IPS-11a (cell line): ENCODE results near the gene SDHAF2.
A peak's percentile ranks its signal among the peaks of the same experiment; 100 is the strongest.
"Not testable (repeated sequence)": the region's sequence is repeated elsewhere in the genome, so short reads cannot be mapped to it uniquely, and the experiment has no call there.

Source experiments
- H3K4me3 ChIP-seq: one replicate; pipeline ENCODE4 v1.5.1; 2013; ENCODE audit warnings: low read depth, low read length, control low read depth

SDHAF2 gene

DNA sequence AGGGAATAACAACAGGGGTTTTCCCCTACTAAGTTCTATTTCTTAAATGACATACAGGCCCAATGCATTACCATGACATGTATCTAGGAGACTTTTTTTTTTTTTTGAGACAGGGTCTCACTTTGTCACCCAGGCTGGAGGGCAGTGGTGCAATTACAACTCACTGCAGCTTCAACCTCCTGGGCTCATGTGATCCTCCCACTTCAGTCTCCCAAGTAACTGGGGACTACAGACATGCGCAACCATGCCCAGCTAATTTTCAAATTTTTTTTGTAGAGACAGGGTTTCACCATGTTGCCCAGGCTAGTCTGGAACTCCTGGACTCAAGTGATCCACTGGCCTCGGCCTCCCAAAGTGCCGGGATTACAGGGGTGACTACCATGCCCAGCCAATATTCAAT is 7.7 kb upstream of the SDHAF2 start:
- no peak overlapping the region for H3K4me3 ChIP-seq

DNA sequence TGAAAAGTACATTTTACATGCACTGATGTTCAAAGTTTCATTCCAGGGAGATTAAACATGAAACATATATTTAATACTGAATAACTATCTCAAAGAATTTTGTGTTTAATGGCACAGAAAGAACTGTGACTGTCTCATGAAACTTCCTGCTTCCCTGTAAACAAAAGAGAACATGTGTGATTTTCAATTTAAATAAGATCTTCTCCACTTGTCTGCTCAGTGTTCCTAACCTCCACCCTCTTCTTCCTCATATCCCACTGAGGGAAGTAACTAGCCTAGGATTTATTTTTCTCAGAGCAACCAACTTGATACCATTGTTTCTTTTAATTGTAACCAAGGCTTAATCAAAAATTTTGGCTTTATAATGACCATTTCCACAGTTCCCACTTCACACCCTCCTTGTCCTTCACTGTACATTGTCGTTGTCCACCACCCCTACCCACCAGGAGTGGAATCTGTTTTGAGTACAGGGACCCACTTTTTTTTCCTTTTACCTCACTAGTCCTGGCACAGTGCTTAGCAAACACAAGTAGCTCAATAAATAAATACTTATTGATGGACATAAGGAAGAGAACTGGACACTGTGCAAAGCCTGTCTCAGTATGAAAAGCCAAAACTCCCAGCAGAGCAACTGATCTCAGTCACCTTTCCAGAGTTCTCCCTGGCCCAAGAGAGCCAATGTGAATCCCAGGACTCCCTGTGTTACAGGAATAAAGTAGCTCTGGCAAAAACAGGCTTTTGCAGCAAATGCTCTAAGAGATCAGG is 4.4 kb upstream of the SDHAF2 start:
- no peak overlapping the region for H3K4me3 ChIP-seq

DNA sequence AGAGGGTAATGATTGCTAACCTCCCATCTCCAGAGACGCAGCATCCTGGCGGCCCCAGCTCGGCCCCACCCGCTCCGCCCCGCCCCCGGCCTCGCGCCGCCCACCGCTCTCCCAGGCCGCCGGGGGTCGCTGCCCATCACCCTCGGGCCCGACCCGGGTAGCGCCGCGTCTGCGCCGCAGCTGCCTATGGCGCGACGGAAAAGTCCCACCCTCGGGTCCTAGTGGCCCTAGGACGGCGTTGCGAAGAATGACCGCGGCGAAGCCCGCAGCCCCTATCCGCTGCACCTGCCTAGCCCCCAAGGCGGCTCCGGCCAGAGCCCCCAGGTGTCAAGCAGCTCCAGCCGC is 606 bp upstream of the SDHAF2 start:
- H3K4me3 ChIP-seq: peak overlapping the region; percentile 100

DNA sequence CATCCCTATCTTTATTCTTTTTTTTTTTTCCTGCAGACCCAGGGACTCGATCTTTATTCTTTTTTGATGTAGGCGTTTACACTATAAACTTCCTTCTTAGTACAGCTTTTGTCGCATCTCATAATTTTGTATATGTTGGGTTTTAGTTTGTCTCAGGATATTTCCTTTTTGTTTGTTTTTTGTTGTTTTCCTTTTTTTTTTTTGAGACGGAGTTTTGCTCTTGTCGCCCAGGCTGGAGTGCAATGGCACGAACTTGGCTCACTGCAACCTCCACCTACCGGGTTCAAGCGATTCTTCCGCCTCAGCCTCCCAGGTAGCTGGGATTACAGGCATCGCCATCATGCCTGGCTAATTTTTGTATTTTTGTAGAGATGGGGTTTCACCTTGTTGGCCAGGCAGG is 915 bp downstream of the SDHAF2 start:
- peak overlapping the region; percentile 100 for H3K4me3 ChIP-seq

DNA sequence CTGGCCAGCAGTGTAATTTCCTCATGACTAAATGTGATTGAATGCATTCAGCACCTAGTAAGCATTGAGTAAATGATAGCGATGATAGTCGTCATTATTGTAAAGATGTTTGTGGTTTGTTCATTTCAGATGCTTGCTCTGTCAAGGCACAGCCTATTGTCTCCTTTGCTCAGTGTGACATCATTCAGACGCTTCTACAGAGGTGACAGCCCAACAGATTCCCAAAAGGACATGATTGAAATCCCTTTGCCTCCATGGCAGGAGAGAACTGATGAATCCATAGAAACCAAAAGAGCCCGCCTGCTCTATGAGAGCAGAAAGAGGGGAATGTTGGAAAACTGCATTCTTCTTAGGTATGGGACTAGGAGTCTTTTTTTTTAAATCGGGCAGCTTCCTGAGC is 7.6 kb downstream of the SDHAF2 start:
- no peak overlapping the region for H3K4me3 ChIP-seq

DNA sequence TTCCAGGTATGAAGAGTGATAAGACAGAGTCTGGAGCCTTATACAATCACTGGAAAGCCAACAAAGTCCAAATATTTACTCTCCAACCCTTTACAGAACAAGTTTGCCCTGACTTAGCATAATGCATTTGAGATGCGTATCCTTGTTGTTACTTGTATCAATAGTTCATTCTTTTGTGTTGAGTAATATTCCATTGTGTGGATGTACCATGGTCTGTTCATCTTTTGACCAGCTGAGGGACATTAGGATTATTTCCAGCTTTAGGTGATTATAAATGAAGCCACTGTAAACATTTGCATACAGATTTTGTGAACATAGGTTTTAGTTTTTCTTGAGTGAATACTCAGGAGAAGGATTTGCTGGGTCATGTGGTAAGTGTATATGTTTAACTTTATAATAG is 9.7 kb downstream of the SDHAF2 start:
- H3K4me3 ChIP-seq: no peak overlapping the region

DNA sequence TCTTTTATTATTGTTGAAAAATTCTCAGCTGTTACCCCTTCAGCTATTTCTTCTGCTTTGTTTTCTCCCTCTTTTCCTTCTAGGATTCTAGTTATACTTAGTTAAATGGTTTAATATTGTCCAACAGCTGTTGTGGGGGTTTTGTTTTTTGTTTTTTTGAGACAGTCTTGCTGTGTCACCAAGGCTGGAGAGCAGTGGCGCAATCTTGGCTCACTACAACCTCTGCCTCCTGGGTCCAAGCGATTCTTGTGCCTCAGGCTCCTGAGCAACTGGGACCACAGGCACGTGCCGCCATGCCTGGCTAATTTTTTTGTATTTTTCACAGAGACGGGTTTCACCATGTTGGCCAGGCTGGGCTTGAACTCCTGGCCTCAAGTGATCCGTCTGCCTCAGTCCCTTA is 12.7 kb downstream of the SDHAF2 start:
- H3K4me3 ChIP-seq: no peak overlapping the region

DNA sequence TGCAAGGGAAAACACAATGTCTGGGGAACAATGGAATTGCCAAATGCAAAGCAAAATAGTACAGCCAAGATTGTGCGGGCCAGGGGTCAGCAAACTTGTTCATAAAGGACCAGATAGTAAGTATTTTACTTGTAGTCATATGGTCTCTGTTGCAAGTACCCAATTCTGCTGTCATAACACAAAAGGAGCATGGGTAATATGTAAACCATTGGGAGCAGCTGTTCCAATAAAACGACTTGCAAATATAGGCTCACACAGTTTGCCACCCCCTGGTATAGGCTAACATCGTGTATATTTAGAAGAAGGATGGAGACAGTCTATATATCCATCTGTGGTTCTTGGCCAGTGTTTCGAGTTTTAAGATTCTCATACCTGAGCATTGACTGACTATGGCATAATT is 15.6 kb downstream of the SDHAF2 start:
- H3K4me3 ChIP-seq: no peak overlapping the region

DNA sequence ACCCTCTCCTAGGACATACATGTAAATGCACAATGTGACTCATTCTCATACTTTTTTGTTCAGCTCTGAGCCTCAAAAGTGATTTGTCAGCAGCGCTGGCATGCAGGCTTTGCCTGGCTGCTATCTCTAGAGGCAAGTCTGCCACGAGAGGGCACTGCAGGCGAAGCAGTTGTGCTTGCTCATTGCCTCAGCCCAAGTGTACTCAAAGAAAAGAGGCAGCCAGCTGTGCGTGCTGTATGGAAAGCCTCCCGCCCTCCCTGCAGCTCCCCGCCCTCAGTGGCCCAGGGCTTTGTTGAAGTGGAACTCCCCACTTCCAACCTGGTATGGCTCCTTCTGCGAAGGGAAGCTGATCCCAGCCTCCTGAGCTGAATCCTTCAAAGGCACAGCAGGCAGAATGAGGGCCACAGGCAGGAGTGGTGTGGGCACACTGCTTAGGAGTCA is 16.3 kb downstream of the SDHAF2 start:
- no peak overlapping the region for H3K4me3 ChIP-seq

DNA sequence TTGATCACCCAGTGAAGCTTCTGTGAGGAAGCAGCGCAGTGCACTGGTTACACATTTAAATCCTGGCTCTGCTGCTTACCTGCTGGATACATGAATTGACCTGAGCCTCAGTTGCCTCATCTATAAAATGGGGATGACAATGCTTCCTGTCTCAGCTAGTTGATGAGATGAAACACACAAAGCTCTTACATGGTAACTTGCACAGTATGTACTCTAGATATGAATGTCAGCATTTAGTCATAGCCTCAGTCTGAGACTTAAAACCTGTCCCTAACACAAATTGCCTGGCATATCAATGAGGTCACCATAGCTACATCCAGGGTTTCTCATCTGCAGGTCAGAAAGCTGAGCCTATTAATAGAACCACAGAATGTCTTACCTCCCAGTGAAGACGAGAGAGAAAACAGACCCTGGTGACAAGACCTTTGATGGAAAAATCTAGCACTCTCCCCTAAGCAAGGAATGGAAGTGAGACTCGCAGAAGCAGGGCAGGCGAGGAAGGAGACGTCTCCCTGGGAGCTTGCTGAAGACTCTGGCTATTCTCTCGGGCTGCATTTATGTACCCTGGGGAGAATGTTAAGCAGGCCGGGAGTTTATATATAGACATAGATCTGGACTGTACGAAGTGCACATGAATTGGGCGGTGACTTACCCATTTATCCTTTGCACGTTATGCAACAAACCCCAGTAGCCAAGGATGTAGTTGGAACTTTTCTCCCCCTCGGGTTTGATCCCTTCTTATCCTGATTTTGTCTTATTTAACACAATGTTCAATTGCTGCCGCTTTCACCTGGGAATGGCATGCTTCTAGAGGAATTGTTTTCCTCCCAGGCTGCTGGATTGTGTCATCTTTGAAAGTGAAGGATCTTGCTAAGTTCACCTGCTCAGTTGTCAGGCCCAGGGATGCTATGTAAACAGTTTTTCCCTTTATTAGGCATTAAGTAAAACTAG is 18.0 kb downstream of the SDHAF2 start:
- H3K4me3 ChIP-seq: no peak overlapping the region

DNA sequence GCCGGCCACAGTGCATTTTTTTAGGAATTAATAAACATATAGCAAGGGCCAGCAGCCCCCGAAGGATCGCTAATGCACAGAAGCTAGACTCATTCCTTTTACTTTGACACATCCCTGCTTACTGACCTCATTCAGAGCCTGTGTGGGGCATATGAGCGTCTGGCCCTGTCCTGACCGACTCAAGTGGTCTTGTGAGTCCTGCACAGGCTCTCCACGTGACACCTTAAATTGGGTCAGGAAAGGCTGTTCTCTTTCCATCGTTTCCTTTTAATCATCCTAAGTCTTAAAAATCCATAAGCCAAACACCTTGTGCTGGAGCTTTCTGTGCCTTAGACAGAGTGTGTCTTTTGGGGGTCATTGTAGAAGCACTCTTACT is 18.6 kb downstream of the SDHAF2 start:
- H3K4me3 ChIP-seq: no peak overlapping the region

DNA sequence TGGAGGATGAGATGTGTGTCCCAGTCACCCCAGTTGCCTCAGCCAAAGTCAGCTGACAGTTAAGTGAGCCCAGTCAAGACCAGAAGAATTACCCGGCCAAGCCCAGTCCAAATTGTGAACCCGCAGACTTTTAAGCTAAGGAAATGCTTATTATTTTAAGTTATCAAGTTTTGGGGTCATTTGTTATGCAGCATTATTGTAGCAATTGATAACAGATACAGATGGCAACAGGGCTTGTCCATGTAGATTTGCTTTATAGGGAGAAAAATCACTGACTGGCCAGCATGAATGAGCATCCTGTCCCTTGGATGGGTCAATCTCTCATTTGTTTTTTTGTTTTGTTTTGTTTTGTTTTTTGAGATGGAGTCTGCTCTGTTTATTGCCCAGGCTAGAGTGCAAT is 22.9 kb downstream of the SDHAF2 start:
- H3K4me3 ChIP-seq: no peak overlapping the region

DNA sequence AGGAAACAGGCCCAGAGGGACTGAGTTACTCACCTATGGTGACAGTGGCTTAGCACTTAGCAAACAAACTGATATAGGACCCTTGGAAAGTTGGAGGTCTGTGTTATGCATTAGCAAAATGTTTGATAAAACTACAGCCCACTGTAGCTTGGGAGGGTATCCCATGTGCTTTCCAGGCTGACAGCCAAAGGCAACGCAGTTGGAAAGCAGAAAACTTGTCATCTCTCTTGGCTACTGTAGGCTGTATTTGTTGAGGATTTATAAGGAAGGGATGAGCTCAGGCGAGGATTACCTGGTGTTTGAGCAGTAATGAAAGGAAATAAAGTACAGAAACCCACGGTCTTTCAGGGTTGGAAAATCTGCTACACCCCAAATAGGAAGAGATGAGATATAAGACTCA is 23.8 kb downstream of the SDHAF2 start:
- no peak overlapping the region for H3K4me3 ChIP-seq

DNA sequence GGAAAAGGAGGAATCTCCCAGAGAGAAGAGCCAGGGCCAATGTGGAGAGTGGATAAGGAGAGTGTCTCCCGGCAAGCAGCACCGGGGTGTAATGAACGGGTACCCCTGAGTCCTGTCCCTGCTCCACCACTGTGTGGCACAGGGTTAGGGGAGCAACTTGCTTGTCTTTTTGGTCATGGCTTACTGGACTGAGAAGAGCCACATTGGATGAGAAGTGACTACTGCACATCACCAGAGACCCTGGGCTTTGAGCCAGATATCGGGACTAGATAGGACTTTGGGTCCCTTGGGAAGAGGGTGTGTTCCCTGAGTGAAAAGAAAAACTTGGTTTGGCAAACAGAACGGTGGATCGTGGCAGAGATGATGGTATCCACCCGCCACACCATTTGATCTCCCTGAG is 24.6 kb downstream of the SDHAF2 start:
- no peak overlapping the region for H3K4me3 ChIP-seq

DNA sequence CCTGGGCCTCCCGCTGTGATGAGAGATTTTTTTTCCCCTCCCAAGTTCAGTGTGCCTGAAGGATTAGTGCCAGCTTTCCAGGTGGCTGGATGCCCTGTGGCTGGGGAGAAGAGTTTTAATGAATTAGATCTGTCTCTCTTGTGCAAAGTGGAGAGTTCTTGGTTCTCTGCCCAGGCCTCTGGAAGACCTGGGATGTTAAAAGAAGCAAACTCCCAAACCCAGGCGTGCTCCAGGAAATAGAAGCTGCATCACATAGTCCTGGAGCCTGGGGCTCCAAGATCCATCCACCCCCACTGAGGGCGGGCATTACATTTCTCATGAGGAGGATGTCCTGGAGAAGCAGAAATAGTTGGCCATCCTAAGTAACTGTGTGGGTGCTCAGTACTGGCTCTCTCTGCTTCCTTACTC is 30.6 kb downstream of the SDHAF2 start:
- no peak overlapping the region for H3K4me3 ChIP-seq

DNA sequence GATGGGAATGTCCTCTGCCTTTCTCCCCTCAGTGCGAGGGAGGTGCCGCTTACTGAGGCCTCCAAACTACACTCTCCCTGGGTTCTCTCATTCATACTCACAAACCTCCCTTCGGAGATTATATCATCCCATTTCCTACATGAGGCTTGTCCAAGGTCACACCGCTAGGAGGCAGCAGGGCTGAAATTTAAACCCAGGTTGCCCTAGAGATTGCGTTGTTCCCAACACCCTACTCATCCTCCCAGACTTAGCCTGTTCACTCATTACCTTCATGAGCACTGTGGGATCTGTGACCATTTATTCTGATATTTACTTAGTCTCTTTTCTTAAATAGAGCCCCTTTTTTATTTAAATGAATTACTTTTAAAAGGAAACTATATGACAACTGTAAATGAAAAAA is 31.1 kb downstream of the SDHAF2 start:
- H3K4me3 ChIP-seq: no peak overlapping the region

DNA sequence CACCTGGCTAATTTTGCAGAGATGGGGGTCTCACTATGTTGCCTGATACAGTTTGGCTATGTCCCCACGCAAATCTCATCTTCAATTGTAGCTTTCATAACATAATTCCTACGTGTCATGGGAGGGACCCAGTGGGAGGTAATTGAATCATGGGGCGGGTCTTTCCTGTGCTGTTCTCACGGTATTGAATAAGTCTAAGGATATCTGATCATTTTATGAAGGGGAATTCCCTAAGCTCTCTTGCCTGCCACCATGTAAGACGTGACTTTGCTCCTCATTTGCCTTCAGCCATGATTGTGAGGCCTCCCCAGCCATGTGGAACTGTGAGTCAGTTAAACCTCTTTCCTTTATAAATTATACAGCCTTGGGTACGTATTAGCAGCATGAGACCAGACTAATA is 37.7 kb downstream of the SDHAF2 start:
- H3K4me3 ChIP-seq: not testable (repeated sequence)

DNA sequence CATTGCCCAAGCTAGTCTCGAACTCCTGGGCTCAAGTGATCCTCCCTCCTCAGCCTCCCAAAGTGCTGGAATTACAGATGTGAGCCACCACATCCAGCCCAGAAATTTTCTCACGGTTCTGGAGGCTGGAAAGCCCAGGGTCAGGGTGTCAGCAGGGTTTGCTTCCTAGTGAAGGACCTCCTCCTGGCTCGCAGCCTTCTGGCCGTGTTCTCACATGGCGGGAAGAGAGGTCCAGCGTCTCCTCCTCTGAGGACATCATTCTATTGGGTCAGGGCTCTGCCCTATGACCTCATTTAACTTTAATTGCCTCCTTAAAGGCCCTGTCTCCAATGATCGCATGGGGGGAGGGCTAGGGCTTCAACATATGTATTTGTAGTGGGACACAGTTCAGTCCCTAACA is 38.1 kb downstream of the SDHAF2 start:
- no peak overlapping the region for H3K4me3 ChIP-seq

DNA sequence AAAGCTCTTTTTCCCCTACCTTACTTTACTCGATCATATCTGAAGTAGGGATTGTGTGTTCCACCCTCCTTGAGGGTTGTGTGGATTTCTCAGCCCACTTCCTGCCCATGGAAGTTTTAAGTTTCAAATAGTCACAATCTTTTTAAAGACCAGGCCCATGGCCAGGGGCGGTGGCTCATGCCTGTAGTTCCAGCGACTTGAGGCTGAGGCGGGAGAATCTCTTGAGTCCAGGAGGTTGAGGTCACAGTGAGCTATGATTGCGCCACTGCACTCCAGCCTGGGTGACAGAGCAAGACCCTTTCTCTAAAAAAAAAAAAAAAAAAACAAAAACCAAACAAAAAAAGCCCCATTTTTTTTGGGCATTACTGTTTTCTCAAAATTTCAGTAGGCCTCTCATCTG is 42.4 kb downstream of the SDHAF2 start:
- H3K4me3 ChIP-seq: no peak overlapping the region

DNA sequence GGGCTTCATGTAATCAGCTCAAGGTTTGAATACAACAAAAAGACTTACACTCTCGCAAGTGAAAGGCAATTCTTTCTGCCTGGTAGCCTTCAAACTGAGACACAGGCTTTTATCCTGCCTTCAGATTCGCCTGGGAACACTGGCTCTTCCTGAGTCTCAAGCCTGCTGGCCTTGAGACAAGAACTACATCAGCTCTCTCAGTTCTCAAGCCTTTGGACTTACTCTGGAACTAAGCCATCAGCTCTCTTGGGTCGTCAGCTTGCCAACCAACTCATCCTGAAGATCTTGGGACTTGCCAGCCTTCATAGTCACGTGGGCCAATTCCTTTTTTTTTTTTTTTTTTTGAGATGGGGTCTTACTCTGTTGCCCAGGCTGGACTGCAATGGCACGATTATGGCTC is 42.9 kb downstream of the SDHAF2 start:
- H3K4me3 ChIP-seq: no peak overlapping the region

DNA sequence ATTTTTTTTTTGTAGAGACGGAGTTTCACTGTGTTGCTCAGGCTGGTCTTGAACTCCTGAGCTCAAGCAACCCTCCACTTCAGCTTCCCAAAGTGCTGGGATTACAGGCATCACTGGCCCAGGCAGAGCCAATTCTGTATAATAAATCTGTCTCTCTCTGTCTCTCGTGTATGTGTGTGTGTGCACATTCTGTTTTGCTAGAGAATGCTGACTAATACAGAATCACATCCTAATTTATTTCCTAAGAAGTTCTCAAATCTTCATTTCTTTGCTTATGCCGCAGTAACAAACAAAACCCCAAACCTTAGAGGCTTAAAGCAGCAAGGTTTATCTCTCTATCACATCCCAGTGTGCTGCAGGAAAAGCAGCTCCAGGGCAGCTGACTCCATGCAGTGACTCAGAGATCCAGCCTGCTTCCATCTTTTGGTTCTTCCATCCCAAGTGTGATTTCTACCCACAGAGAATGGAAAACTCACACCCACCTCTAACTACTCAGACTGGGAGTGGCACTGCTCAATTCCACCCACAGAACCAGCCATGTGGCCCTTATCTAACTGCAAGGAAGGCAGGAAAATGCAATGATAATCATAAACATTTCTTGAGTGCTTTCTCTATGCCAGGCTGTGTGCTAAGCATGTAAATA is 43.6 kb downstream of the SDHAF2 start:
- no peak overlapping the region for H3K4me3 ChIP-seq
